Right renal cortex interstitium (tissue), 3 donors: ENCODE measurements around the gene MOGAT3. TPM values are rescaled to one million over a fixed set of nuclear protein-coding genes. Genes with fewer than 3 reads are reported as not detected.
A peak's percentile ranks its signal among the peaks of the same experiment; 100 is the strongest.

Experiments
- DNase-seq, 3 donors: peaks; one replicate each; pipeline ENCODE4 v3.0.0-alpha.2; 2013; ENCODE audit warnings: low read depth in 3 of 3, low spot score in 2 of 3
- polyA plus RNA-seq, 3 donors: library from polyadenylated mRNA; unstranded; fragments of 120-200 nt; gene quantifications; one replicate each; pipeline ENCODE4 v1.2.1, GENCODE V29; 2013; ENCODE audit not compliant: insufficient read length in 3 of 3

The MOGAT3 gene, protein sequence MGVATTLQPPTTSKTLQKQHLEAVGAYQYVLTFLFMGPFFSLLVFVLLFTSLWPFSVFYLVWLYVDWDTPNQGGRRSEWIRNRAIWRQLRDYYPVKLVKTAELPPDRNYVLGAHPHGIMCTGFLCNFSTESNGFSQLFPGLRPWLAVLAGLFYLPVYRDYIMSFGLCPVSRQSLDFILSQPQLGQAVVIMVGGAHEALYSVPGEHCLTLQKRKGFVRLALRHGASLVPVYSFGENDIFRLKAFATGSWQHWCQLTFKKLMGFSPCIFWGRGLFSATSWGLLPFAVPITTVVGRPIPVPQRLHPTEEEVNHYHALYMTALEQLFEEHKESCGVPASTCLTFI
- under 1 TPM; 0.12 to 0.96 (median 0.60) TPM for polyA plus RNA-seq

DNA sequence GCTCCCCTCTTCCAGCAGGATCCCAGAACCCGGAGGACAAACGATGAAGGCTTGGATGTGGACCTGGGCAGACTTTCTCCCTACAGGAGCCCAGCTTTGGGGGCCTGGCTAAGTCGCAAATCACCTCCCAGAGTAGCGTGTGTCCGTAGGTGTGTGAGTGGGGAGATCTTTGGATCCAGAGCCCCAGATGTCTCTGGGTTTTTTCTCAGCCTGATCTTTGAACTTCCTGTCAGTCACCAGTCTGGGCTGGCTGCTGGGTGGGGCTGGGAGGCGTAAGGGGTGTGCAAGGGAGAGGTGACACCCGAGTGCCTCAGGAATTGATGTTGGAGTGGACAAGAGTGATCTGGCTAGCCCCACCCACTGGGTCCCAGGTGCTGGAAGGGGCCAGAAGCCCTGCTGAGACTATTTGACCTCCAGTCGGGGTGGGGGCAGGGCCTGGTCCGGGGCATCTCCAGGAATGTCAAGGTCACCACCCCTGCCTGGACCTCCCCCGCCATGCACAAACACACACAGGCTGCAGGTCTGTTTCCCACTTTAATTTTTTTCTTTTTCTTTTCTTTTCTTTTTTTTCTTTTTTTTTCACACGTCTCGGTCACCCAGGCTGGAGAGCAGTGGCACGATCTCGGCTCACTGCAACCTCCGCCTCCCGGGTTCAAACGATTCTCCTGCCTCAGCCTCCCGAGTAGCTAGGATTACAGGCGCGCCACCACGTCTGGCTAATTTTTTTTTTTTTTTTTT lies at the start of gene MOGAT3:
Gene MOGAT3 (minus strand): TSS at position 175 of the 738 bp plus-strand sequence. CDS start 182 bp downstream, outside the sequence.
- no peak for DNase-seq

DNA sequence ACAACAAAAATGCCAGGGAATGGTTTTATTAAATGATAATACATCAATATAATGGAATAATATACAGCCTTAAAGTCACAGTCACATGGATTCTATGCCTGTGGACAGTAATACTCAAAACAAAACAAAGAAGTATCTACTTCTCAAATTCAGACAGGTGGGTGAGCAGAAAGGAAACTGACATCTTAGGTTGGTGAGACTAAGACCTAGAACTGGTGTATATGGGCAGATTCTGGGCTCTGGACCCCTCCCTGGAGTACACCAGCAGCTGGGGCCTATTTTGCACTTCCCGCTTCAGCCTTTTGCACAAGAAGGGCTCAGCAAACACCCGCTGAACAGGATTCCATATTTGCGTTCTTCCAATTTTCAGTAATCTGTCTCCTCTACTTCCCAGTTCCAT lies 49.5 kb upstream of the MOGAT3 start:
- DNase-seq, result no peak

DNA sequence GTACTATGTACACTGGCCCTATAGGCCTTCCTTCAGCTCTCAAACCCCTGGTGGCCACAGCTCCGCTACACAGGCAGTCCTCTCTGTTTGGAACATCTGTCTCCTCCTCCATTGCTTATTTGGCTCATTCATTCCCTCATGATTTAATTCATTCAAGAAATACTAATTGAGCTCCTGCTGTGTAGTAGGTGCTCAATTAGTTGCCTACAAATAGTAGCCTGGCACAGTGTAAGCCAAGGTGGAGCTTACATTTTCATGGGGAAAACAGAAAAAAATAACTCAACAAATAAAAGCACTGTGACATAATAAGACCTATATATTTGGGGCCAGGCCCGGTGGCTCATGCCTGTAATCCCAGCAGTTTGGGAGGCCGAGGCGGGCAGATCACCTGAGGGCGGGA lies 47.4 kb upstream of the MOGAT3 start:
- DNase-seq, result no peak

DNA sequence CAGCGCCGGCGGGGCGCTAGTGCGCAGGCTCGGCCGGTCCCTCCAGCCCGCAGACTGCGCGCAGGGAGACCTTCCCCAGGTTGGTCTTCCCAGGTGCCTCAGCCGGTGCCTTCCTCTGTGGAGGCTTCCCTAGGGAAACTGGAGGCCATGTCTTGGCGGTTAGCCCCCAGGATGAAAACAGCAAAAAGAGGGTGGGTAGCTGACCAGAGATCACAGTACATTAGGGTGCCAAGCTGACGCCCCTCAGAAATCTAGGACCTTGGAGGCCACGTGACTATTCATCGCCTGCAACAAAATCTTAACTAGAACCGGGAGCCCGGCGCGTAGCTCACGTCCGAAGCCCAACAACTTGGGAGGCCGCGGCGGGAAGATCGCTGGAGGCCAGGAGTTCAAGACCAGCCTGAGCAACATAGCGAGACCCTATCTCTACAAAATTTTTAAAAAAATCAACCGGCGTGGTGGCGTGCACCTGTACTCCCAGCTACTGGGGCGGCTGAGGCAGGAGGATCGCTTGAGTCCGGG lies 44.4 kb upstream of the MOGAT3 start:
- DNase-seq, result no peak

DNA sequence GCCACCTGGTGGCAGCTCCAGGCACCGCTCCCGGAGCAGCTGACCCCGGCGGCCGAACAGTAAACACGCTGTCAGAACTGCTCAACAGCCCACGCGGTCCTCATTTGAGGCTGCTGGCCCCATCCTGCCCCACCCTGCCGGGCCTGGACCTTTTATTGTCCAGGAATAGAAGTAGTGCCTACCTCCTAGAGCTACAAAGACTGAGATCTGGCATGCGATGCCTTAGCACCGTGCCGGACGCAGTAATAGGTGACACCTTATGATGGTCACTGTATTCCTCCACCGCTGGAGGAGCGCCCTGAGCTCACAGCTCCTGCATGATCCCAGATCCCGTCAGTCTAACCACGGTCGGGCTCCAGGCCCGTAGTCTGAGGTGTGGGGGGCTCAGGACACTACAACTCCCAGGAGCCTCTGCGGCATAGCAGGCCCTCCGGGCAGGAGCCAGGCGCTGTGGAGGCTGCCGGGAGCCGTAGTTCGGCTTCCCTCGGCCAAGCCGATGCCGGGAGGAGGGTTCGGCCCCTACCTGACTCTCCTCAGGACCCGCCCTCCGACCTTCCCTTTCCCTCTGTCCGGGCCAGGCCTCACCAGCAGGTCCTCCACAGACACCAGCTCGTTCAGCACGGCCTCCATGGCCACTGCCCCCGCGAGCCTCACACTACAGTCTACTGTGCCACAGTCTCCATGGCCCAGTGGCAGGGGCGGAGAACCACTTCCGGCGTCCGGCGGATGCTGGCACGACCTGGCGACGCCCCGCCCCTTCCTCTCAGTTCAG lies 43.7 kb upstream of the MOGAT3 start, which contains the start of gene FIS1:
Gene FIS1 (minus strand): TSS at position 707 of the 772 bp plus-strand sequence. CDS start 77 bp downstream, at position 630.
- peak; percentile 81 to 87 (median 82) for DNase-seq

DNA sequence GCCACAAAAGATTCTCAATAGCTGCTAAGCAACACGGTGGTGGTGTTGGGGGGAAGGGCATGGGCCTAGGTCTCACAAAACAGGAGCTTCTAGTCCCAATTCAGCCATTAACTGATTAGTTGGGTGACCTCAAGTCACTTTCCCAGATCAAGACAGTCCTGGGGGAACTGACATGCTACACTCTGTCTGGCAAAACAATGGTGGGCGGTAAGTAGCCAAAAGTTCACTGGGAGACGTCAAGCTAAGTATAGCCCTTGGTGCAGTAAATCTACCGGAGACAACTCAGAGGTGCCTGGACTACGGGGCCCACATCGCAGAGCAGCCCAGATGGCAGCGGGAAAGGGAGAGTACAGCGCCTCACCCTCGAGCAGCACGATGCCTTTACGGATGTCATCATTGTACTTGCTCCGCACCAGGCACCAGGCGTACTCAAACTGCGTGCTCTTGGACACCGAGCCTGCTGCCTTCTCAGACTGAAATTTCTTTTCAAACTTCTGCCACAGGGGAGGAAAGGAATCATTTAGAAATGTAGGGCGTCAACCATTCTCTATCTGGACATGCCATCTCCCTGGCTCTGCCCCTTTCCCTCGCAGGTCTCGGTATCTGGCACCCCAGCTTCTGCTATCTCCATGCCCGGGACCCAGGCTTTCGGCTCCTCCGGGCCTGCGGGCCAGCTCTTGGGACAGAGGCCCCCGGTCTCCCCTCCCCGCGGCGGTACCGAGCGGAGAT lies 43.0 kb upstream of the MOGAT3 start:
- DNase-seq, result no peak

DNA sequence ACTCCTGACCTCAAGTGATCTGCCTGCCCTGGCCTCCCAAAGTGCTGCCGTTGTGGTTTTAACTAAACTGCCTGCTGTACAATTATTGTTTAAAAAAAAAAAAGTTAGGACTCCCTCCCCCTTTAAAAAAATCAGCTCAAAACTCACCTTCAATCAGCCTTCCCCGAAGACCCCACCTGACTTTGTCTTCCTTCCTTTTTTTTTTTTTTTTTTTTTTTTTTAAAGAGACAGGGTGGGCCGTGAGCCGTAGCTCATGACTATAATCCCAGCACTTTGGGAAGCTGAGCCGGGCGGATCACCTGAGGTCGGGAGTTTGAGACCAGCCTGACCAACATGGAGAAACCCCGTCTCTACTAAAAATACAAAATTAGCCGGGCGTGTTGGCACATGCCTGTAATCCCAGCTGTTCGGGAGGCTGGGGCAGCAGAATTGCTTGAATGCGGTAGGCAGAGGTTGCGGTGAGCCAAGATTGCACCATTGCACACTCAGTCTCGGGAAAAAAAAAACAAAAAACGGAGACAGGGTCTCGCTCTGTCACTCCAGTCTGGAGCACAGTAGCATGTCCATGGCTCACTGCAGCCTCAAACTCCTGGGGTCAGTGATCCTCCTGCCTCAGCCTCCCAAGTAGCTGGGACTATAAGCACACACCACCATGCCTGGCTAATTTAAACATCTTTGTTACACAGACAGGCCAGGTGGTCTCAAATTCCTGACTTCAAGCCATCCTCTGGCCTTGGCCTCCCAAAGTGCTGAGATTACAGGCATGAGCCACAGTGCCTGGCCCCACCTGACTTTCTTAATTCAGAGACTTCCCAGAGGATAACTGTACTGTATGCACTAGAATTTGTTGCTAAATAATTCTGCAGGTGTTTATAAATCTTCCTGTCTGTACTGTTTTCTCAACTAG lies 40.9 kb upstream of the MOGAT3 start:
- DNase-seq, result no peak

DNA sequence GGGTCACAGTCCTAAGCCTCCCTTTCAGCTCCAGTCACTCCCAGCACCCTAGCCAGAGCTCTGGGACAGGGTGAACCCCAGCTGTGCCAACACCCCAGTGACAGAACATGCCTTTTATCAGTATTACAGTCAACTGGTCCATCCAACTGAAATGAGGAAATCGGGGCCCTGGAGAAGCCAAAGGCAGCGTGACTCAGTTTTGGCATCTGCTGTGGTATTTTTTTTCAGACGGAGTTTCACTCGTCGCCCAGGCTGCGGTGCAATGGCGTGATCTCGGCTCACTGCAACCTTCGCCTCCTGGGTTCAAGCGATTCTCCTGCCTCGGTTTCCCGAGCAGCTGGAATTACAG lies 40.2 kb upstream of the MOGAT3 start:
- no peak for DNase-seq

DNA sequence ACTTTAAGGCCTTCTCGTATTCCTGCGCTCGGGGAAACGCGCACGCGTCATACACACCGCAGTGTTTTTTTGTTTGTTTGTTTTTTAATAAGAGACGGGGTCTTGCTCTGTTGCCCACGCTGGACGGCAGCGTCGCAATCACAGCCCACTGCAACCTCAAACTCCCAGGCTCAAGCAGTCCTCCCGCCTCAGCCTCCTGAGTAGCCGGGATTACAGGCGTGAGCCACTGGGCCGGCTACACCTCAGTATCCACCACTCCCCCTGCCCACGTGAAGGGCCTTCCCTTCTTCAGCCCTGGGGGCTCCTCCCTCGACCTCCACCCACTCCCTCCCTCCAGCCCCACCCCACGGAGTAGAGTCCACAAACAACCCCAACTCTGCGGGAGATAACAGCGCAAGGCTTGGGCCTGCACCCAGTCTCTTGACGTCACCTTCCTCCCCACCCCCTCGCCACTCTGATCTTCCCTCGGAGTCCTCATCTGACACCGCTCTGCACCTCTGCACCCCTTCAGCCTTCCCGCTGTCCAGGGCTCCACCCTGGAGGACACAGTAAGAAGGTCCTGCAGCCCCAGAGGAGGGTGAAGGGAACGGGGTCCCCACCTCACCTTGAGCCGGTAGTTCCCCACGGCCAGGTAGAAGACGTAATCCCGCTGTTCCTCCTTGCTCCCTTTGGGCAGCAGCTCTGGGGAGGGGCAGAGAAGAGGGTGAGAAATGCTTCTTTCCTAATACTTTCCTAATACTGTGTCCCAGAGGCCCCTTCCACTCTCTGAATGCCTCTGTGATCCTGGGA lies 39.6 kb upstream of the MOGAT3 start:
- DNase-seq, result no peak

DNA sequence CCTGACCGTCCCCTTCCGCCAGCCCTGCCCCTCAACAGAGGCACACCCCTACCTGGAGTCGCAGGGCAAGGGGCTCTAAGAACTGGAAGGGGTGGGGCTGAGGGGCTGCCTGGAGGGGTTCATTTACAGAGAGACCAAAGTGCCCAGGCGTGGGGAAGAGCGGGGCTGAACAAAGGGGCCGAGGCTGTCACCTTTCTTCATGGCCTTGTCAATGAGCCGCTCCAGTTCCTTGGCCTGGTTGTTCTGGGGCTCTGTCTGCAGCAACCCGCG lies 39.0 kb upstream of the MOGAT3 start:
- DNase-seq, result no peak

DNA sequence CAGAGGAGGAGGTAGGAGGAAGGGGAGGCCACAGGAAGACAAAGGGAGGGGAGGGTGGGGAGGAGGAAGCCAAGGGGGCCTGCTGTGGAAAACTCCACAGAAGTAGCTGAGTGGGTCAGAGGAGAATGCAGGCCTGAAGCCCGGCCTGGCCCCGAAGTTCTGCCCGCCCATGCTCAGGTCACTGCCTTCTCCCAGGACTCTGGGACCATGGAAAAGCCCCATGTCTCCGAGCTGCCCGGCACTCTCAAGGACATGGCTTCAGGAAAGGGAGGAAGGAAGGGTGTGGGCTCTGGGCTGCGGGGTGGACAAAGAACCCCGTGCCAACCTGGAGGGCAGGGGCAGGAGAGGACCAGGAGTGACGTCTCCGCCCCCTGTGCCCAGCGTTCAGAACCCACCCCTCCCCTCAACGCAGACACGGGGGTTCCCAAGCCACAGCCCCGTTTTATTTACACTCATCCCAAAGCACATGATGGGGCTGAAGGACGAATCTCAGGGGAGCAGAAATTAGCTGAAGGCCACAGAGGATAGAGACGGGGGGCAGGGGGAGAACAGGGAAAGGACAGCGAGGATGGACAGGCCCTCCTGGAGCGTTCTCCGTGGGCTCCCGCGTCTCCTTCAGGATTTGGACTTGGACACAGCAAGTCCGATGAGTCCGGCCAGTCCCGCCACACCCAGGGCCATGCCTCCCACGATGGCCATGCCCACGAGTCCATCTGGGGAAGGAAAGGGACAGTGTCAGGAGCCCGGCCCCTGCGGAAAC lies 38.5 kb upstream of the MOGAT3 start:
- no peak for DNase-seq

DNA sequence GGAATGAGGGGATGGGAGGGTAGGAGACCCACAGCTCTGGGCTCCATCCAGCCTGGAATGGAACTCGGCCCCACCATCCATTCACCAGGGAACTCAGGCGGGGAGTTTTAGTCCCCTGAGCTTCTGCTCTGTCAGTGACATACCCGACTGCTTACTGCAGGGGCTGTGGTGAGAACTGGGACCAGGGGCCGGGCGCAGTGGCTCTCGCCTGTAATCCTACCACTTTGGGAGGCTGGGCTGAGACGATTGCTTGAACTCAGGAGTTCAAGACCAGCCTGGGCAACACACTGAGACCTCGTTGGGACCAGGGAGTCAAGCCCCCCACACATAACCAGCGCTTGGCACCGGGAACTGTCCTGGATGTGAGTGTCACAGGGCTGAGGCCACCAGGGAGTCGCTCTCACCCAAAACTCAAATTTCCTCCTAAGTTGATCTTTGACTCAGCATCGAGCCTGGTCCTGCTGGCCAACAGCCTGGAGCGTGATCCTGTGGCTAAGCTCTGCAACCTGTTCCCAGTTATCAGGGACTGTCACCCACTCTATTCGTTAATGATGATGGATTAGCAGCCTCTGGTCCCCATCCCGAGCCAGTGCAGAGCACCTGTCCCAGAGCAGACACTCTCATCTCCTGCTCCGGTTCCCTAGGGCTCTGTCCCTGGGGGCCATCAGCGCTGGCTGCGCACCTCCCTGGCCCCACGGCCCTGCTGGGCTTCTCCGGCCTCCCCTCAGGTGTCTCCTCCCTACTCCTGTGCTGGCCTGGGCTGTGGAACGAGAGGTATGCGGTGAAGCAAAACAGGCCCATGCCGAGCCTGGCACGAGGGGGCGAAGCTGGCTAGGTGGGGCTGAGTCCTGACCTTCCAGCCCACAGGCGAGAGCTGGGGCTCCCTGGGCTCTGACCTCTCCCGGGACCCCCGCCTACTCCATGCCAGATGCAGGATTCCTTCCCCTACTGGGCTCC lies 37.7 kb upstream of the MOGAT3 start:
- no peak for DNase-seq

DNA sequence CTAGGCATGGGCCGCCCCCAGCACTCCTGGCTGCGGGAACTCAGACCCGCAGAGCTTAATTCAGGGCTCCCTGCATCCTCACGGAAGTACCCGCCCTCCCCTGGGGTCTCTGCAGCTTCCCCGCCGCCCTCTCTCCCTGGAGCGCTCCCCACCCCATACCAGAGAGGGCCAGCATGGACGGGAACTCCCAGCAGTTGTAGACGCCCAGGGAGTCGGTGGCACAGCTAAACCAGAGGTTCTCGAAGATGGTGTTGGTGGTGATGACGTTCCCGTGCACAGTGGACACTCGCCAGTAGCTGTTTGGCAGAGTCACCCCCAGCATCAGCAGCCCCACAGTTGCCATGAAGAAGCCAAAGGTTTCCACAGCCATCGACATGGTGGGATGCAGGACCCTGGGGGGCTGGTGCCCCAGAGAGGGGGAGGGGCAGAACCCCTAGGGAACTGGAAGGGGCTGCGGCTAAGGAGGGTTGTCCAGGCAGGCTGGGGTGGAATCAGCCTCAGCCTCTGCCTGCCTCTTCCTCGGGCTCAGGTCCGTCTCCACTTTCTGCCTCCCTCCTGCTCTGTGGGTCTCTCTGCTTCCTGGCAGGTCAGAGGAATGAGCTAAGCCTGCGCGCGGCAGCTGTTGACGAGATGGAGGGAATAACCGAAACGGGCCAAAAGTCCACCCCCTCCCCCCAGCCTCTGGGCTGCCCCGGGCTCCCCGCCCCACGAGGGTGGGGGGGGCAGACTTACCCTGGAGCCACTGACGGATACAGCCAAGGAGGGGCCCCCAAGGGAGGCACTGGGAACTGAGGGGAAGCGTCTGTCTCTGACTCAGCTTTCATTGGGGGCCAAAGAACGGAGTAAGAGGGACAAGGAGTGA lies 36.6 kb upstream of the MOGAT3 start, which contains the start of gene CLDN15:
Gene CLDN15 (minus strand): TSS at position 597 of the 862 bp plus-strand sequence. CDS start 221 bp downstream, at position 376.
- DNase-seq, result no peak

DNA sequence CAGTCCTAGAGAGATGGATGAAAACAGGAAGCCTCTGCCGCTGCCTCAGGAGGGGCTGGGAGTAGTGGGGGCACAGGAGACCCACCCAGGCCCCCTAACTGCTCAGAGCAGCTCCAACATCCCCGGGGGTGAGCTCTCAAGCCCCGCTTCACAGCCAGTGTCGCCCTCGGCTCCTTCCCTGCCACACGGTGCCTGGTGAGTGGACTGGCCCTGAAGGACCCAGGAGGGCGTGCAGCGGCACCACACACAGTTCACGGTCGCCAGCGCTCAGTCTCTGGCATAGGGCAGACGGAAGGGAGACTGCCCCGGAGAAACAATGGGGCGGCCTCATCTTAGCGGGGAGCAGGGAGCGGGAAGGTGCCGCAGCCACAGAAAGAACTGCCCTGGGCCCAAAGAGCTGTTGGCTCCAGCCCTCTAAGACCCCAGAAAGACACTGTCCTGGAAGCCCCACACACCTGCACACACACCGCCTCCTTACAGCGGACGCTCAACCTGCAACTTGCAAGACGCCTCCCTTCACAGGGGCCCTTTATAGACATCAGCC lies 35.5 kb upstream of the MOGAT3 start:
- DNase-seq, result no peak

DNA sequence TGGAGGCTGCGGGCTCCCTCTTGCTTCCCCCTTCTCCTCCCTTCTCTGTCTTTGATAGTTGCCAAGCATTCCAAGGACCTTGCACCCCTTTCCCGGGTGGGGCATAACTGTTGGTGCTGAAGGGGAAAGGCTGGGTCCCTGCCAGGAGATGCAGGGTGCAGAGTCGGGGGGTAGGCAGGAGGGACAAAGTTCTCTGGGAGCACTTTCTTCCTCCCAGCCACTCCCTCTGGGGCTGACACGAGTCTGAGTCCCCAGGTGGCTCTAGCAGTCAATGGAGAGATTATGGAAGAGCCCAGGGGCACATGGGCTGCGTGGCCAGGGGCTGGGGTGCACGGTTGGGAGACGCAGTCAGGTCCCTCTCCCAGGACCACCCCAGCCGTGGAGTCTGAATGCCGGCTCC lies 34.7 kb upstream of the MOGAT3 start:
- DNase-seq, result no peak

DNA sequence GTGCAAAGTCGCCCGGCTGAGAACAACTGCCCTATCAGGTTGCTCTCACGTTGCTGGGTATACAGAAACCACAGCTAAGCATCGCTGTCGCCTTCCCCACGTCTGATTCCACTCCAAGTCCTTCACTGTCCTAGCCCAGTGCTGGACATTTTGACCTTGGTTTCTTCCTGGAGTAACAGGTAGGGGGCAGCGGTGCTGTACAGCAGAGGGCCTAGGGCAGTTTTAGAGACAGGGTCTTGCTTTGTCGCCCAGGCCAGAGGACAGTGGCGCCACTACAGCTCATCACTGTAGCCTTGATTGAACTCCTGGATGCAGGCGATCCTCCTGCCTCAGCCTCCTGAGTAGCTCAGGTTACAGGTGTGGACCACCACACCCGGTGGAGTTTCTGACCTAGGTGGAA lies 34.2 kb upstream of the MOGAT3 start:
- no peak for DNase-seq
